ENCODE results near the gene FMN2.
"Not testable (repeated sequence)": the region's sequence is repeated elsewhere in the genome, so short reads cannot be mapped to it uniquely, and the experiment has no call there.

Gene FMN2

GRCh38 chr1:240309769-240310168, 218.1 kb downstream of the FMN2 start:
- Mint-ChIP-seq H3K4me3 (no peak overlapping the region), H3K27me3 (peaks cover 0 to 29% of the 10 kb centered on the region in 2 donors), H3K9me3 (peaks cover 14 to 20% of the 10 kb centered on the region in 2 donors), H3K4me1 (ENCODE audit: low read depth in 2 of 2) (peaks cover 0 to 1% of the 10 kb centered on the region in 2 donors), H3K36me3 (ENCODE audit: insufficient read depth) (no peaks in the 10 kb centered on the region), H3K27ac (no peak overlapping the region)
- ATAC-seq (replicated peaks) (no peak), DNase-seq (no peak)

- Mint-ChIP-seq H3K27me3 (peaks cover 0 to 29% of the 10 kb centered on the region in 2 donors), H3K4me3 (no peak overlapping the region), H3K27ac (no peak overlapping the region), H3K9me3 (peaks cover 14 to 20% of the 10 kb centered on the region in 2 donors), H3K36me3 (ENCODE audit: insufficient read depth) (no peaks in the 10 kb centered on the region), H3K4me1 (ENCODE audit: low read depth in 2 of 2) (peaks cover 0 to 1% of the 10 kb centered on the region in 2 donors)
- DNase-seq (no peak), ATAC-seq (replicated peaks) (no peak)
These were observed 218.7 kb downstream of the FMN2 start for GRCh38 chr1:240310226-240310925.

GRCh38 chr1:240312872-240313271, 221.2 kb downstream of the FMN2 start:
- H3K4me3 Mint-ChIP-seq = no peak overlapping the region
- no peak for ATAC-seq (replicated peaks)
- no peak overlapping the region for H3K27ac Mint-ChIP-seq
- no peaks in the 10 kb centered on the region for H3K36me3 Mint-ChIP-seq (ENCODE audit: insufficient read depth)
- H3K9me3 Mint-ChIP-seq = peaks cover 14% of the 10 kb centered on the region in 2 donors
- H3K27me3 Mint-ChIP-seq = peaks cover 0 to 17% of the 10 kb centered on the region in 2 donors
- no peak for DNase-seq
- H3K4me1 Mint-ChIP-seq (ENCODE audit: low read depth in 2 of 2) = peaks cover 0 to 1% of the 10 kb centered on the region in 2 donors

- Mint-ChIP-seq H3K27ac (no peak overlapping the region), H3K36me3 (ENCODE audit: insufficient read depth) (no peaks in the 10 kb centered on the region), H3K4me3 (no peak overlapping the region), H3K9me3 (peaks cover 13 to 16% of the 10 kb centered on the region in 2 donors), H3K27me3 (no peaks in the 10 kb centered on the region), H3K4me1 (ENCODE audit: low read depth in 2 of 2) (no peaks in the 10 kb centered on the region)
- ATAC-seq (replicated peaks) (no peak), DNase-seq (no peak)
These were observed 223.4 kb downstream of the FMN2 start for GRCh38 chr1:240314845-240315801.

GRCh38 chr1:240319998-240320397, 228.3 kb downstream of the FMN2 start:
- no peak for DNase-seq
- no peaks in the 10 kb centered on the region for H3K4me1 Mint-ChIP-seq (ENCODE audit: low read depth in 2 of 2)
- no peaks in the 10 kb centered on the region for H3K36me3 Mint-ChIP-seq (ENCODE audit: insufficient read depth)
- peaks cover 20 to 21% of the 10 kb centered on the region in 2 donors for H3K9me3 Mint-ChIP-seq
- H3K27me3 Mint-ChIP-seq = peaks cover 0 to 6% of the 10 kb centered on the region in 2 donors
- H3K4me3 Mint-ChIP-seq = no peak overlapping the region
- no peak overlapping the region for H3K27ac Mint-ChIP-seq
- no peak for ATAC-seq (replicated peaks)

- Mint-ChIP-seq H3K4me3 (no peak overlapping the region), H3K4me1 (ENCODE audit: low read depth in 2 of 2) (no peaks in the 10 kb centered on the region), H3K9me3 (peaks cover 20 to 21% of the 10 kb centered on the region in 2 donors), H3K36me3 (ENCODE audit: insufficient read depth) (no peaks in the 10 kb centered on the region), H3K27me3 (peaks cover 0 to 9% of the 10 kb centered on the region in 2 donors), H3K27ac (no peak overlapping the region)
- ATAC-seq (replicated peaks) (no peak), DNase-seq (no peak)
These were observed 229.0 kb downstream of the FMN2 start for GRCh38 chr1:240320659-240321058.

- Mint-ChIP-seq H3K4me1 (ENCODE audit: low read depth in 2 of 2) (no peaks in the 10 kb centered on the region), H3K36me3 (ENCODE audit: insufficient read depth) (no peaks in the 10 kb centered on the region), H3K9me3 (peaks cover 20 to 24% of the 10 kb centered on the region in 2 donors), H3K27me3 (peaks cover 0 to 9% of the 10 kb centered on the region in 2 donors), H3K4me3 (no peak overlapping the region), H3K27ac (no peak overlapping the region)
- DNase-seq (no peak), ATAC-seq (replicated peaks) (no peak)
These were observed 231.3 kb downstream of the FMN2 start for GRCh38 chr1:240322943-240323342.

GRCh38 chr1:240328382-240328781, 236.7 kb downstream of the FMN2 start:
- ATAC-seq (replicated peaks); DNase-seq; H3K27me3 Mint-ChIP-seq; H3K27ac Mint-ChIP-seq; H3K36me3 Mint-ChIP-seq (ENCODE audit: insufficient read depth); H3K4me1 Mint-ChIP-seq (ENCODE audit: low read depth in 2 of 2); H3K4me3 Mint-ChIP-seq: not testable (repeated sequence)
- peaks cover 5 to 10% of the 10 kb centered on the region in 2 donors for H3K9me3 Mint-ChIP-seq

- no peaks in the 10 kb centered on the region for H3K36me3 Mint-ChIP-seq (ENCODE audit: insufficient read depth)
- DNase-seq = no peak
- no peak overlapping the region for H3K4me3 Mint-ChIP-seq
These were observed 237.8 kb downstream of the FMN2 start for GRCh38 chr1:240329443-240329842.

GRCh38 chr1:240332672-240333071, 241.0 kb downstream of the FMN2 start:
- ATAC-seq (replicated peaks) = no peak
- DNase-seq = no peak
- Mint-ChIP-seq H3K9me3 (peaks cover 0 to 1% of the 10 kb centered on the region in 2 donors), H3K27ac (no peak overlapping the region), H3K4me3 (no peak overlapping the region), H3K36me3 (ENCODE audit: insufficient read depth) (no peaks in the 10 kb centered on the region), H3K4me1 (ENCODE audit: low read depth in 2 of 2) (no peaks in the 10 kb centered on the region), H3K27me3 (no peaks in the 10 kb centered on the region)

More at GRCh38 chr1:240329443-240329842, 237.8 kb downstream of the FMN2 start:
- H3K27ac Mint-ChIP-seq = no peak overlapping the region
- peaks cover 0 to 8% of the 10 kb centered on the region in 2 donors for H3K27me3 Mint-ChIP-seq
- no peaks in the 10 kb centered on the region for H3K4me1 Mint-ChIP-seq (ENCODE audit: low read depth in 2 of 2)
- H3K9me3 Mint-ChIP-seq = peaks cover 0 to 7% of the 10 kb centered on the region in 2 donors
- ATAC-seq (replicated peaks) = no peak

- ATAC-seq (replicated peaks) (no peak), DNase-seq (no peak)
- H3K9me3 Mint-ChIP-seq = no peaks in the 10 kb centered on the region
- no peaks in the 10 kb centered on the region for H3K27me3 Mint-ChIP-seq
- H3K4me1 Mint-ChIP-seq (ENCODE audit: low read depth in 2 of 2) = no peaks in the 10 kb centered on the region
- no peaks in the 10 kb centered on the region for H3K36me3 Mint-ChIP-seq (ENCODE audit: insufficient read depth)
- no peak overlapping the region for H3K27ac Mint-ChIP-seq
- no peak overlapping the region for H3K4me3 Mint-ChIP-seq
These were observed 246.1 kb downstream of the FMN2 start for GRCh38 chr1:240337781-240338180.

- no peaks in the 10 kb centered on the region for H3K36me3 Mint-ChIP-seq (ENCODE audit: insufficient read depth)
- no peak overlapping the region for H3K27ac Mint-ChIP-seq
- no peak for DNase-seq
- no peaks in the 10 kb centered on the region for H3K27me3 Mint-ChIP-seq
- no peak for ATAC-seq (replicated peaks)
- peaks cover 0 to 3% of the 10 kb centered on the region in 2 donors for H3K9me3 Mint-ChIP-seq
- no peak overlapping the region for H3K4me3 Mint-ChIP-seq
- H3K4me1 Mint-ChIP-seq (ENCODE audit: low read depth in 2 of 2) = no peaks in the 10 kb centered on the region
These were observed 247.2 kb downstream of the FMN2 start for GRCh38 chr1:240338837-240339236.

GRCh38 chr1:240341365-240342250, 249.9 kb downstream of the FMN2 start:
- Mint-ChIP-seq H3K9me3 (peaks cover 0 to 3% of the 10 kb centered on the region in 2 donors), H3K4me3 (no peak overlapping the region), H3K36me3 (ENCODE audit: insufficient read depth) (no peaks in the 10 kb centered on the region), H3K27me3 (no peaks in the 10 kb centered on the region), H3K4me1 (ENCODE audit: low read depth in 2 of 2) (no peaks in the 10 kb centered on the region), H3K27ac (no peak overlapping the region)
- no peak for ATAC-seq (replicated peaks)
- DNase-seq = no peak

Measured in effector memory CD8-positive, alpha-beta T cell (primary cell).